Measurements from ENCODE around the gene POLR2C.

DNA sequence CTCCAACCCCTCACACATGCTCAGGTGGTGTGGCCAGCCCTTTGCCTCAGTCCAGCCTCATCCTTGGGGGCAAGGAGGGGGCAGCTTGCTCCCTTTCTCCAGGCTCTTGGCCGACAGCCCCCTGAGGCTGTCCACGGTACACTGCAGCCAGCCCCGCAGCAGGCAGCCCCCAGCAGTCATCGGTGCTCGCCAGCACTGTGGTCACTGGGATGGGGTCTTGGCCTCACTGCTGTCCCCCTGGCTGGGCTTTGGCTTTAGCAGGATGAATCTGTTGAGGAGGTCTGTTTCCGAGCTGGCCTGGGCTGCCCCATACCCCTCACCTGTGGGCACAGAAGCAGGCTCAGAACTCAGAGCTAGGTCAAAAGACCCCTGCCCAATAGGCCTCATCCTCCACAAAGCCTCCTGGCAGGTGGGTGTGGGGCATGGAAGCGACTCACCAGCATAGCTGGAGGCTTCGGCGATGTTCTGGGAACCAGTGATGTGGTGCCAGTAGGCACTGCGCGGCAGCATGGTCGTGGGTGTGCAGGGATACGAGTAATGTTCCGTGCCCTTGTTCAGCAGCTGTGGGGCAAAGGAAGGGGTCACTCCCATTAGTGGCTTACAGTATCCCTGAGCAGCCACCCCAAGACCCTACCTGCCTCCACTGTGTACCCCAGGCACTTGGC, 10.8 kb downstream of the POLR2C start:
- TF ChIP-seq, protein P1, sequence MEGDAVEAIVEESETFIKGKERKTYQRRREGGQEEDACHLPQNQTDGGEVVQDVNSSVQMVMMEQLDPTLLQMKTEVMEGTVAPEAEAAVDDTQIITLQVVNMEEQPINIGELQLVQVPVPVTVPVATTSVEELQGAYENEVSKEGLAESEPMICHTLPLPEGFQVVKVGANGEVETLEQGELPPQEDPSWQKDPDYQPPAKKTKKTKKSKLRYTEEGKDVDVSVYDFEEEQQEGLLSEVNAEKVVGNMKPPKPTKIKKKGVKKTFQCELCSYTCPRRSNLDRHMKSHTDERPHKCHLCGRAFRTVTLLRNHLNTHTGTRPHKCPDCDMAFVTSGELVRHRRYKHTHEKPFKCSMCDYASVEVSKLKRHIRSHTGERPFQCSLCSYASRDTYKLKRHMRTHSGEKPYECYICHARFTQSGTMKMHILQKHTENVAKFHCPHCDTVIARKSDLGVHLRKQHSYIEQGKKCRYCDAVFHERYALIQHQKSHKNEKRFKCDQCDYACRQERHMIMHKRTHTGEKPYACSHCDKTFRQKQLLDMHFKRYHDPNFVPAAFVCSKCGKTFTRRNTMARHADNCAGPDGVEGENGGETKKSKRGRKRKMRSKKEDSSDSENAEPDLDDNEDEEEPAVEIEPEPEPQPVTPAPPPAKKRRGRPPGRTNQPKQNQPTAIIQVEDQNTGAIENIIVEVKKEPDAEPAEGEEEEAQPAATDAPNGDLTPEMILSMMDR (IDR thresholded peaks at IDR 0.05; ENCODE audit: low read depth, low read length), result no peak
- TF ChIP-seq EZH2phosphoT487 (IDR thresholded peaks at IDR 0.05; ENCODE audit: low read depth), result no peak

All from OCI-LY3 (cell line).